Common myeloid progenitor, CD34-positive (primary cell): Measurements from ENCODE around the gene AXDND1.

Source experiments
- CTCF ChIA-PET: fragments of 350-600 bp; sonication (Branson Sonifier 250); formaldehyde crosslinking; loops from one replicate; lab custom pipeline; 2021; ENCODE audit warnings: antibody characterized with exemption; lab: Charles Lee
- POLR2A ChIA-PET: fragments of 350-600 bp; sonication (Branson Sonifier 250); formaldehyde crosslinking; loops from one replicate; lab custom pipeline; 2021; ENCODE audit warnings: antibody characterized with exemption; lab: Charles Lee
- DNase-seq, 3 donors: peaks; one replicate each; pipeline versions ENCODE4 v3.0.0 to v3.0.0-alpha.2; 2013
- H3K27ac ChIP-seq, 2 experiments: 1 replicate in 1 of 2; 2 replicates in 1 of 2; pipeline ENCODE4 v1.7.0; 2013; ENCODE audit warnings: inconsistent platforms in 2 of 2, low read length in 2 of 2, mild to moderate bottlenecking in 2 of 2, low read depth in 1 of 2, moderate library complexity in 1 of 2; ENCODE audit not compliant: severe bottlenecking in 2 of 2, insufficient read depth in 1 of 2, poor library complexity in 1 of 2
- H3K27me3 ChIP-seq, 5 experiments: replicated peaks in 2 of 5; 1 replicate in 3 of 5; 2 replicates in 2 of 5; pipeline versions ENCODE4 v1.6.1 to v1.7.0; 2013; ENCODE audit warnings: low read length in 4 of 5, mild to moderate bottlenecking in 2 of 5, moderate library complexity in 2 of 5, inconsistent platforms in 1 of 5; ENCODE audit not compliant: insufficient read depth in 5 of 5, control insufficient read depth in 4 of 5
- H3K36me3 ChIP-seq, 4 experiments: 1 replicate in 2 of 4; 2 replicates in 2 of 4; pipeline versions ENCODE4 v1.6.1 to v1.7.0; 2013; ENCODE audit warnings: low read length in 3 of 4, control low read depth in 1 of 4, mild to moderate bottlenecking in 1 of 4; ENCODE audit not compliant: control insufficient read depth in 4 of 4, insufficient read depth in 4 of 4
- H3K4me1 ChIP-seq, 4 experiments: 1 replicate in 3 of 4; 2 replicates in 1 of 4; pipeline versions ENCODE4 v1.6.1 to v1.7.1; 2013; ENCODE audit warnings: low read length in 3 of 4, mild to moderate bottlenecking in 3 of 4, control low read depth in 1 of 4, inconsistent platforms in 1 of 4, moderate library complexity in 1 of 4; ENCODE audit not compliant: control insufficient read depth in 4 of 4, insufficient read depth in 4 of 4; ENCODE audit errors: control extremely low read depth in 1 of 4
- H3K4me3 ChIP-seq, 7 experiments: 1 replicate in 4 of 7; 2 replicates in 3 of 7; pipeline versions ENCODE4 v1.5.1 to v1.7.0; 2013; ENCODE audit warnings: mild to moderate bottlenecking in 7 of 7, low read length in 6 of 7, moderate library complexity in 6 of 7, inconsistent platforms in 2 of 7, low read depth in 2 of 7, control low read depth in 1 of 7; ENCODE audit not compliant: insufficient read depth in 4 of 7, control insufficient read depth in 1 of 7; ENCODE audit errors: extremely low read depth in 1 of 7
- H3K9me3 ChIP-seq, 5 experiments: 1 replicate in 4 of 5; 2 replicates in 1 of 5; pipeline versions ENCODE4 v1.6.1 to v1.7.1; 2013; ENCODE audit warnings: low read length in 4 of 5, mild to moderate bottlenecking in 2 of 5, inconsistent platforms in 1 of 5, low read depth in 1 of 5, moderate library complexity in 1 of 5; ENCODE audit not compliant: control insufficient read depth in 4 of 5, insufficient read depth in 2 of 5; ENCODE audit errors: control extremely low read depth in 1 of 5
- WGBS: methylation state at CpG from one replicate; pipeline ENCODE4 v1.1.5; 2013; ENCODE audit not compliant: insufficient coverage; 5-methylcytosine and 5-hydroxymethylcytosine counted together

AXDND1 gene

GRCh38 chr1:179591592-179592580 lies 226.1 kb downstream of the AXDND1 start, which contains the start of gene TDRD5:
Gene TDRD5 (plus strand): TSS chr1:179591832. CDS start chr1:179592616, 784 bp downstream.
- Histone ChIP-seq H3K36me3 (no peaks in the 10 kb centered on the region), H3K4me1 (peaks cover 0 to 7% (median 0%) of the 10 kb centered on the region in 4 experiments), H3K4me3 (peak within 1 kb of the TSS in 4 of 7 experiments; percentile 5 to 55 (median 28)), H3K27me3 (peaks cover 11 to 72% (median 45%) of the 10 kb centered on the region in 5 experiments), H3K9me3 (peaks cover 0 to 8% (median 5%) of the 10 kb centered on the region in 5 experiments), H3K27ac (no peak within 1 kb of the TSS)
- peak in 2 of 3 donors; percentile 8 to 19 for DNase-seq
- ChIA-PET POLR2A (no interaction called here), CTCF (no interaction called here)
- WGBS = 21% methylated on average over 68 of the region's 75 CpGs

DNA sequence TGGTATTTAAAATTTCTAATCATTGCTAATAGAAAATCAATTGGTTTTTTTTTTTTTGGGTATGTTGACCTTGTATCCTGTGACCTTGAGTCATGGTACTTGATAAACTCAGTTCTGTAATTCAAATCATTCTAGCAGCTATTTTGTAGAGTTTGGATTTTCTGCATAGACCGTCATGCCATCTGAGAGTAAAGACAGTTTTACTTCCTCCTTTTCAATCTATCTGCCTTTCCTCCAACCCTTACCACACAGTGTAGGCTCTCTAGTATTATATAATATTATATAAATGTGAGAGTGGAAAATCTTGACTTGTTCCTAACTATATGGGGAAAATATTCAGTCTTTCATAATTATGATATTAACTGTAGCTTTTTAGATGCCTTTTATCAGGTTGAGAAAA lies 232.9 kb downstream of the AXDND1 start:
- no peak for DNase-seq
- no peaks in the 10 kb centered on the region for H3K4me1 ChIP-seq
- H3K27ac ChIP-seq = no peak overlapping the region
- CTCF ChIA-PET = no interaction called here
- no CpG with 5 or more reads among the region's 1 CpG for WGBS
- no peaks in the 10 kb centered on the region for H3K36me3 ChIP-seq
- no peaks in the 10 kb centered on the region for H3K9me3 ChIP-seq
- POLR2A ChIA-PET = no interaction called here
- peaks cover 0 to 15% (median 13%) of the 10 kb centered on the region in 5 experiments for H3K27me3 ChIP-seq
- H3K4me3 ChIP-seq = no peak overlapping the region

DNA sequence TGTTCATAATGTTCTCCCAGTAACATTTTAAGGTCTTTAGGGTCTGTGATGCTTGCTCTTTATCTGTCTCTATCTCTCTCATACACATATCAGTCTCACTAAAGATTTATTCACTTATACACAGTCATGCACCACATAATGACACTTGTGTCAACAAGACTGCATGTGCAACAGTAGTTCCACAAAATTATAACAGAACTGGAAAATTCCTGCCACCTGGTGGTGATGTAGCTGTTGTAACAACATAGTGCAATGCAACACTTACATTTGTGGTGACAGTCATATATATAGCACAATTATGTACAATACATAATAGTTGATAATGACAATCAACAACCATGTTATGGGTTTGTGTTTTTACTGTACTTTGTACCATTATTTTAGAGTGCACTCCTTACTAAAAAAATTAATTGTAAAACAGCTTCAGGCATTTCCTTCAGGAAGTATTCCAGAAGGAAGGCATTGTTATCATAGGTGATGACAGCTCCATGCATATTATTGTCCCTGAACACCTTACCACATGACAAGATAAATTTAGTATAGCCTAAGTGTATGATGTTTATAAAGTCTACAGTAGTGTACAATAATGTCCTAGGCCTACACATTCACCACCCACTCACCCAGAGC lies 234.0 kb downstream of the AXDND1 start:
- Histone ChIP-seq H3K27ac (no peak overlapping the region), H3K27me3 (peaks cover 0 to 10% (median 7%) of the 10 kb centered on the region in 5 experiments), H3K4me3 (no peak overlapping the region), H3K9me3 (no peaks in the 10 kb centered on the region), H3K4me1 (no peaks in the 10 kb centered on the region), H3K36me3 (no peaks in the 10 kb centered on the region)
- peak; percentile 6 to 49 (median 34) for DNase-seq
- ChIA-PET POLR2A (no interaction called here), CTCF (interaction anchor here (0.7 kb wide), 1 partner anchor 16 kb away, joined by 4 read pairs; no protein-coding TSS in a partner anchor)

DNA sequence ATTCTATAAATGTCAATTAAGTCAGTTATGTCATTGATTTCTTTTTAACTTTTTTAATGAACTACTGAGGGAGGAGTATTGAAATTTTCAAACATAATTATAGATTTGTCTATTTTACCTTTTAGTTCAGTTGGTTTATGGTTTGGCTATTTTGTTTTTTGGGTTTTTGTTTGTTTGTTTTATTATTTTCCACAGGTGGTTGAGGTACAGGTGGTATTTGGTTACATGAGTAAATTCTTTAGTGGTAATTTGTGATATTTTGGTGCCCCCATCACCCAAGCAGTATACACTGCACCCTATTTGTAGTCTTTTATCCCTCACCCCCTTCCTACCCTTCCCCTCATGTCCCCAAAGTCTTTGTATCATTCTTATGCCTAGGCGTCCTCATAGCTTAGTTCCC lies 235.3 kb downstream of the AXDND1 start:
- no peak for DNase-seq
- CTCF ChIA-PET = no interaction called here

More for the DNA sequence above, 235.3 kb downstream of the AXDND1 start:
- peaks cover 0 to 5% (median 0%) of the 10 kb centered on the region in 5 experiments for H3K27me3 ChIP-seq
- no peaks in the 10 kb centered on the region for H3K9me3 ChIP-seq
- H3K36me3 ChIP-seq = no peaks in the 10 kb centered on the region
- WGBS = 100% methylated on average over 1 of the region's 1 CpG
- H3K27ac ChIP-seq = no peak overlapping the region
- H3K4me3 ChIP-seq = no peak overlapping the region
- POLR2A ChIA-PET = no interaction called here
- H3K4me1 ChIP-seq = no peaks in the 10 kb centered on the region
